Osteoblast (primary cell): Measurements from ENCODE around the gene GREB1L. TPM values are rescaled to one million over a fixed set of nuclear protein-coding genes. Genes with fewer than 3 reads are reported as not detected.

Source experiments
- DNase-seq: peaks from one replicate; pipeline ENCODE4 v3.0.0; 2011; ENCODE audit warnings: low spot score, mixed read lengths; ENCODE audit not compliant: insufficient read length; ENCODE audit errors: missing footprints
- H2AFZ ChIP-seq: 2 replicates; pipeline ENCODE4 v1.6.0; 2011; ENCODE audit warnings: mild to moderate bottlenecking, low read length
- H3K27ac ChIP-seq: 2 replicates; pipeline ENCODE4 v1.5.1; 2011; ENCODE audit warnings: mild to moderate bottlenecking, low read depth, low read length, moderate library complexity
- H3K27me3 ChIP-seq: 2 replicates; pipeline ENCODE4 v1.6.0; 2012; ENCODE audit warnings: mild to moderate bottlenecking, control low read depth, inconsistent platforms, low read length, moderate library complexity; ENCODE audit not compliant: insufficient read depth
- H3K36me3 ChIP-seq: 2 replicates; pipeline ENCODE4 v1.5.1; 2011; ENCODE audit warnings: mild to moderate bottlenecking, low read length, control low read depth, moderate library complexity; ENCODE audit not compliant: insufficient read depth
- H3K4me1 ChIP-seq: 2 replicates; pipeline ENCODE4 v1.5.1; 2011; ENCODE audit warnings: mild to moderate bottlenecking, low read length, control low read depth, moderate library complexity; ENCODE audit not compliant: insufficient read depth
- H3K4me2 ChIP-seq: 2 replicates; pipeline ENCODE4 v1.6.0; 2011; ENCODE audit warnings: mild to moderate bottlenecking, low read length; ENCODE audit not compliant: insufficient read depth
- H3K4me3 ChIP-seq: fragments of 200-600 bp; sonication (generic); 3 replicates; pipeline ENCODE4 v1.5.1; 2012; ENCODE audit warnings: mild to moderate bottlenecking, low read length, inconsistent platforms; ENCODE audit not compliant: insufficient read depth
- H3K79me2 ChIP-seq: 2 replicates; pipeline ENCODE4 v1.6.0; 2012; ENCODE audit warnings: mild to moderate bottlenecking, low read length, control low read depth, inconsistent platforms; ENCODE audit not compliant: insufficient read depth
- H3K9me3 ChIP-seq: 2 replicates; pipeline ENCODE4 v1.5.1; 2011; ENCODE audit warnings: low read depth, low read length, control low read depth
- H4K20me1 ChIP-seq: 2 replicates; pipeline ENCODE4 v1.6.0; 2012; ENCODE audit warnings: mild to moderate bottlenecking, low read length, control low read depth; ENCODE audit not compliant: insufficient read depth
- total RNA-seq: library from RNA; depleted of rRNA; stranded (reverse); fragments of >200 nt; gene quantifications from 2 replicates; pipeline ENCODE4 v1.2.3, GENCODE V29; 2012
- TF ChIP-seq, protein P1 (sequence below): IDR thresholded peaks from 2 replicates; pipeline ENCODE4 v1.5.1; 2011; ENCODE audit warnings: mild to moderate bottlenecking, low read depth, low read length, moderate library complexity; ENCODE audit errors: extremely low read depth

GREB1L gene
- total RNA-seq, 1 donor, result 0.36 TPM

- peaks cover 21% of the 10 kb centered on the region for H3K27me3 ChIP-seq
- H3K36me3 ChIP-seq, result no peaks in the 10 kb centered on the region
- H3K27ac ChIP-seq, result no peak overlapping the region
- DNase-seq, result no peak
- H2AFZ ChIP-seq, result no peak overlapping the region
- TF ChIP-seq, protein P1, sequence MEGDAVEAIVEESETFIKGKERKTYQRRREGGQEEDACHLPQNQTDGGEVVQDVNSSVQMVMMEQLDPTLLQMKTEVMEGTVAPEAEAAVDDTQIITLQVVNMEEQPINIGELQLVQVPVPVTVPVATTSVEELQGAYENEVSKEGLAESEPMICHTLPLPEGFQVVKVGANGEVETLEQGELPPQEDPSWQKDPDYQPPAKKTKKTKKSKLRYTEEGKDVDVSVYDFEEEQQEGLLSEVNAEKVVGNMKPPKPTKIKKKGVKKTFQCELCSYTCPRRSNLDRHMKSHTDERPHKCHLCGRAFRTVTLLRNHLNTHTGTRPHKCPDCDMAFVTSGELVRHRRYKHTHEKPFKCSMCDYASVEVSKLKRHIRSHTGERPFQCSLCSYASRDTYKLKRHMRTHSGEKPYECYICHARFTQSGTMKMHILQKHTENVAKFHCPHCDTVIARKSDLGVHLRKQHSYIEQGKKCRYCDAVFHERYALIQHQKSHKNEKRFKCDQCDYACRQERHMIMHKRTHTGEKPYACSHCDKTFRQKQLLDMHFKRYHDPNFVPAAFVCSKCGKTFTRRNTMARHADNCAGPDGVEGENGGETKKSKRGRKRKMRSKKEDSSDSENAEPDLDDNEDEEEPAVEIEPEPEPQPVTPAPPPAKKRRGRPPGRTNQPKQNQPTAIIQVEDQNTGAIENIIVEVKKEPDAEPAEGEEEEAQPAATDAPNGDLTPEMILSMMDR, result no peak
- no peaks in the 10 kb centered on the region for H3K9me3 ChIP-seq
- H3K4me1 ChIP-seq, result no peaks in the 10 kb centered on the region
- no peak overlapping the region for H3K4me3 ChIP-seq
- H3K4me2 ChIP-seq, result no peak overlapping the region
- no peaks in the 10 kb centered on the region for H4K20me1 ChIP-seq
- no peaks in the 10 kb centered on the region for H3K79me2 ChIP-seq
Observed at GRCh38 chr18:21456428-21457178, 214.6 kb downstream of the GREB1L start.

DNA sequence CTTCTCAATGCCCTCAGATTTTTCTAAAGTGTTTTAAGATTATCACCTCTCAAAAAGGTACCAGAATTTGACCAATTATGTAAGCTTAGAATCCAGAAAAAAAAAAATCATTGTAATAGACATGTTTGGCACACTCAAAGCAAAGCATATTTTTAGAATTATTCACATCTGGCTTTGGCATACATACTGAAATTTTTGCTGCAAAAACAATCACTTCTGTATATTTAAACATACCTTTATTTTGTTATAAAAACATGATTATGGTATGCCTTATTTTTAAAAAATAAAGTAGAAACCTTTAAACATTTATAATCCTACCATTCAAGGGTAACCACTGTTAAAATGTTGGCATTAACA, 215.1 kb downstream of the GREB1L start:
- TF ChIP-seq, protein P1, result no peak
- DNase-seq, result no peak
- H3K27me3 ChIP-seq, result peaks cover 21% of the 10 kb centered on the region
- no peaks in the 10 kb centered on the region for H4K20me1 ChIP-seq
- H3K79me2 ChIP-seq, result no peaks in the 10 kb centered on the region
- no peaks in the 10 kb centered on the region for H3K4me1 ChIP-seq
- no peak overlapping the region for H3K27ac ChIP-seq
- no peak overlapping the region for H3K4me2 ChIP-seq
- H3K36me3 ChIP-seq, result no peaks in the 10 kb centered on the region
- no peak overlapping the region for H3K4me3 ChIP-seq
- no peaks in the 10 kb centered on the region for H3K9me3 ChIP-seq
- no peak overlapping the region for H2AFZ ChIP-seq

DNA sequence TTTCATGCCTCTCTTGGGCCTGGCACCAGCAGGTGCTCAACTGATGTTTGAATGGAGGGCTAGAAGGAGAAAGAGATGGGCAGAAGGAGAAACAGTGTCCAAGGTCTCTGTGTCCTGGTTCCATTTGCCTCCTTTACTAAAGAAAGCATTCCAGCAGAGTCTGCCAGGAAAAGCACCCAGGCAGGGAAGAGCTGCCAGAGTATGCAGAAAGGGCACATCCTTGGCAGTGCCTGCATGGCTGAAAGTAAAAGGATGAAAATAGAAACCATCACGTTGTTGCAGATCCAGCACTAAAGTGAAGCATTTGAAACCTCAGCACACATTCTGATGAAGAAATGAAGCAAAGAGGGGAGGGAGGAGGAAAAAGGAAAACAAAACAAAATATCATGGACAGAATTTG, 216.3 kb downstream of the GREB1L start:
- H3K9me3 ChIP-seq, result no peaks in the 10 kb centered on the region
- H3K79me2 ChIP-seq, result no peaks in the 10 kb centered on the region
- no peaks in the 10 kb centered on the region for H3K36me3 ChIP-seq
- H4K20me1 ChIP-seq, result no peaks in the 10 kb centered on the region
- H3K4me2 ChIP-seq, result no peak overlapping the region
- no peaks in the 10 kb centered on the region for H3K4me1 ChIP-seq
- no peak overlapping the region for H3K4me3 ChIP-seq
- peaks cover 16% of the 10 kb centered on the region for H3K27me3 ChIP-seq
- no peak overlapping the region for H3K27ac ChIP-seq
- TF ChIP-seq, protein P1, result no peak
- no peak overlapping the region for H2AFZ ChIP-seq
- DNase-seq, result no peak

DNA sequence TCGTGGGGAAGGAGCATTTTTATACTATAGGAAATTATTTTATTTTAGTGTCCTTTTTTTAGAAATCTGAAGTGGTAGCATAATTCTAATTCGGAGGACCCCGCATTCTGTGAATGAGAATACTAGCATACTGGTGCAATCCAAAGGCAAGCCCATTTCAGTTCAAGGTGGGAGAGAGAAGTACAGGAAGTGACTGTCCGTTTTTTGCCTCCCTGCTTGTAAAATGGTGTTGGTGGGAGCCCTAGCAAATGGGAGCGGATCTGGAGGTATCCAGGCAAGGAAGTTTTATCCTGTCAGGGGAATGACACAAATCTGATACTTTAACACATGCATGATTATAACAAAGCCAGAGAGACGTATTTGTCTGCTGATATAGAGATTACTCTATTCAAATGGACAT, 216.8 kb downstream of the GREB1L start:
- Histone ChIP-seq H3K36me3 (no peaks in the 10 kb centered on the region), H3K79me2 (no peaks in the 10 kb centered on the region), H4K20me1 (no peaks in the 10 kb centered on the region), H3K9me3 (no peaks in the 10 kb centered on the region), H2AFZ (no peak overlapping the region), H3K4me1 (no peaks in the 10 kb centered on the region), H3K4me2 (no peak overlapping the region), H3K4me3 (no peak overlapping the region), H3K27ac (no peak overlapping the region), H3K27me3 (peaks cover 12% of the 10 kb centered on the region)
- TF ChIP-seq, protein P1, result no peak
- no peak for DNase-seq
